ENCODE data around the gene ZNF536.
"Not testable (repeated sequence)": the region's sequence is repeated elsewhere in the genome, so short reads cannot be mapped to it uniquely, and the experiment has no call there.

Gene ZNF536

DNA sequence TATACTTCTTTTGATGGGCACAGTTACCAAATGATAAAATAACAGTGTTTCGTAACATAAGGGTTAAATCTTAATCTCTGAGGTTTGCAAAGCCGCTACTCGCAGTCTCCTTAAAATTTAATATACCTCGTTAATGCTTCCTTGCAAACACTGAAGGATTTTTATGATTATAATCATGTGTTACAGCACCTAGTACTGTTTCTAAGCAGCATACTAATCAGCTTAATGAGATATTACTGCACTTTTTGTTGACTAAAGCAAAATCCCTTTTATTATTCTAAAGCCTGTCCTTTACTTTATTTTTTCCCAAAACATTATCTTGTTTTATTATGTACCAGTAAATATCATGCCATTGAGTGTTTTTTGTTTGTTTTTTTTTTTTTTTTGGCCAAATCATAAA lies 70.5 kb downstream of the ZNF536 start:
- TF ChIP-seq, protein P1, sequence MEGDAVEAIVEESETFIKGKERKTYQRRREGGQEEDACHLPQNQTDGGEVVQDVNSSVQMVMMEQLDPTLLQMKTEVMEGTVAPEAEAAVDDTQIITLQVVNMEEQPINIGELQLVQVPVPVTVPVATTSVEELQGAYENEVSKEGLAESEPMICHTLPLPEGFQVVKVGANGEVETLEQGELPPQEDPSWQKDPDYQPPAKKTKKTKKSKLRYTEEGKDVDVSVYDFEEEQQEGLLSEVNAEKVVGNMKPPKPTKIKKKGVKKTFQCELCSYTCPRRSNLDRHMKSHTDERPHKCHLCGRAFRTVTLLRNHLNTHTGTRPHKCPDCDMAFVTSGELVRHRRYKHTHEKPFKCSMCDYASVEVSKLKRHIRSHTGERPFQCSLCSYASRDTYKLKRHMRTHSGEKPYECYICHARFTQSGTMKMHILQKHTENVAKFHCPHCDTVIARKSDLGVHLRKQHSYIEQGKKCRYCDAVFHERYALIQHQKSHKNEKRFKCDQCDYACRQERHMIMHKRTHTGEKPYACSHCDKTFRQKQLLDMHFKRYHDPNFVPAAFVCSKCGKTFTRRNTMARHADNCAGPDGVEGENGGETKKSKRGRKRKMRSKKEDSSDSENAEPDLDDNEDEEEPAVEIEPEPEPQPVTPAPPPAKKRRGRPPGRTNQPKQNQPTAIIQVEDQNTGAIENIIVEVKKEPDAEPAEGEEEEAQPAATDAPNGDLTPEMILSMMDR (IDR thresholded peaks at IDR 0.05; ENCODE audit: control extremely low read depth, extremely low read depth, low read depth, missing control alignments) = no peak
- CTCF ChIA-PET = no interaction called here
- POLR2A ChIA-PET = no interaction called here
- no peak for DNase-seq (ENCODE audit: extremely low spot score)

DNA sequence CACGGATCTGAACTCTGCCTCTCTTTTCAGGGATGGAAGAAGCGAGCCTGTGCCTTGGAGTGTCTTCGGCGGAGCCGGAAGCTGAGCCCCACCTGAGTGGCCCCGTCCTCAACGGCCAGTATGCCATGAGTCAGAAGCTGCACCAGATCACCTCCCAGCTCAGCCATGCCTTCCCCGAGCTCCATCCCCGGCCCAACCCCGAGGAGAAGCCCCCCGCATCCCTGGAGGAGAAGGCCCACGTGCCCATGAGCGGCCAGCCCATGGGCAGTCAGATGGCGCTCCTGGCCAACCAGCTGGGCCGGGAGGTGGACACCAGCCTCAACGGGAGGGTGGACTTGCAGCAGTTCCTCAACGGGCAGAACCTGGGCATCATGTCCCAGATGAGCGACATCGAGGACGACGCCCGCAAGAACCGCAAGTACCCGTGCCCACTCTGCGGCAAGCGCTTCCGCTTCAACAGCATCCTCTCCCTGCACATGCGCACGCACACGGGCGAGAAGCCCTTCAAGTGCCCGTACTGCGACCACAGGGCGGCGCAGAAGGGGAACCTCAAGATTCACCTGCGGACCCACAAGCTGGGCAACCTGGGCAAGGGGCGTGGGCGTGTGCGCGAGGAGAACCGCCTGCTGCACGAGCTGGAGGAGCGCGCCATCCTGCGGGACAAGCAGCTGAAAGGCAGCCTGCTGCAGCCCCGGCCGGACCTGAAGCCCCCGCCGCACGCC lies 71.5 kb downstream of the ZNF536 start:
- POLR2A ChIA-PET = no interaction called here

DNA sequence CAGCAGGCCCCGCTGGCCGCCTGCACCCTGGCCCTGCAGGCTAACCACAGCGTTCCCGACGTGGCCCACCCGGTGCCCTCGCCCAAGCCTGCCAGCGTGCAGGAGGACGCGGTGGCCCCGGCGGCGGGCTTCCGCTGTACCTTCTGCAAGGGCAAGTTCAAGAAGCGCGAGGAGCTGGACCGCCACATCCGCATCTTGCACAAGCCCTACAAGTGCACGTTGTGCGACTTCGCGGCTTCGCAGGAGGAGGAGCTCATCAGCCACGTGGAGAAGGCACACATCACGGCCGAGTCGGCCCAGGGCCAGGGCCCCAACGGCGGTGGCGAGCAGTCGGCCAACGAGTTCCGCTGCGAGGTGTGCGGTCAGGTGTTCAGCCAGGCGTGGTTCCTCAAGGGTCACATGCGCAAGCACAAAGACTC lies 72.1 kb downstream of the ZNF536 start:
- ChIA-PET POLR2A (no interaction called here), CTCF (no interaction called here)
- no peak for DNase-seq (ENCODE audit: extremely low spot score)
- TF ChIP-seq, protein P1 (IDR thresholded peaks at IDR 0.05; ENCODE audit: control extremely low read depth, extremely low read depth, low read depth, missing control alignments) = no peak

More for the DNA sequence above, 71.5 kb downstream of the ZNF536 start:
- TF ChIP-seq, protein P1 (IDR thresholded peaks at IDR 0.05; ENCODE audit: control extremely low read depth, extremely low read depth, low read depth, missing control alignments) = no peak
- DNase-seq (ENCODE audit: extremely low spot score) = no peak
- CTCF ChIA-PET = no interaction called here

DNA sequence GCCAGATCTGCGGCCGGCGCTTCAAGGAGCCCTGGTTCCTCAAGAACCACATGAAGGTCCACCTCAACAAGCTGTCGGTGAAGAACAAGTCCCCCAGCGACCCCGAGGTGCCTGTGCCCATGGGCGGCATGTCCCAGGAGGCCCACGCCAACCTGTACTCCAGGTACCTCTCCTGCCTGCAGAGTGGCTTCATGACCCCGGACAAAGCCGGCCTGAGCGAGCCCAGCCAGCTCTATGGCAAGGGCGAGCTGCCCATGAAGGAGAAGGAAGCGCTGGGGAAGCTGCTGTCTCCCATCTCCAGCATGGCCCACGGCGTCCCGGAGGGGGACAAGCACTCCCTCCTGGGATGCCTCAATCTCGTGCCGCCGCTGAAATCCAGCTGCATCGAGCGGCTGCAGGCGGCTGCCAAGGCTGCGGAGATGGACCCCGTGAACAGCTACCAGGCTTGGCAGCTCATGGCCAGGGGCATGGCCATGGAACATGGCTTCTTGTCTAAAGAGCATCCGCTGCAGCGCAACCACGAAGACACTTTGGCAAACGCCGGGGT lies 72.6 kb downstream of the ZNF536 start:
- no peak for DNase-seq (ENCODE audit: extremely low spot score)
- ChIA-PET CTCF (no interaction called here), POLR2A (no interaction called here)
- TF ChIP-seq, protein P1 (IDR thresholded peaks at IDR 0.05; ENCODE audit: control extremely low read depth, extremely low read depth, low read depth, missing control alignments) = no peak

DNA sequence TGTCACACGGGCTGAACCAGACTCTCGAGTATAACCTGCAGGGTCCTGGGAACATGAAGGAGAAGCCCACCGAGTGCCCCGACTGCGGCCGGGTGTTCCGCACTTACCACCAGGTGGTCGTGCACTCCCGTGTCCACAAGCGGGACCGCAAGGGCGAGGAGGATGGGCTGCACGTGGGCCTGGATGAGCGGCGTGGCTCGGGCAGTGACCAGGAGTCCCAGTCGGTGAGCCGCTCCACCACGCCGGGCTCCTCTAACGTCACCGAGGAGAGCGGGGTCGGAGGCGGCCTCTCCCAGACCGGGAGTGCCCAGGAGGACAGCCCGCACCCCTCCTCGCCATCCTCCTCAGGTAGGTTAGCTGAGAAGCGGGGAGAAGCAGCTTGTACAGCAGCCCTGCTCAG lies 73.2 kb downstream of the ZNF536 start:
- no peak for DNase-seq (ENCODE audit: extremely low spot score)
- POLR2A ChIA-PET = no interaction called here
- TF ChIP-seq, protein P1 (IDR thresholded peaks at IDR 0.05; ENCODE audit: control extremely low read depth, extremely low read depth, low read depth, missing control alignments) = no peak
- CTCF ChIA-PET = no interaction called here

DNA sequence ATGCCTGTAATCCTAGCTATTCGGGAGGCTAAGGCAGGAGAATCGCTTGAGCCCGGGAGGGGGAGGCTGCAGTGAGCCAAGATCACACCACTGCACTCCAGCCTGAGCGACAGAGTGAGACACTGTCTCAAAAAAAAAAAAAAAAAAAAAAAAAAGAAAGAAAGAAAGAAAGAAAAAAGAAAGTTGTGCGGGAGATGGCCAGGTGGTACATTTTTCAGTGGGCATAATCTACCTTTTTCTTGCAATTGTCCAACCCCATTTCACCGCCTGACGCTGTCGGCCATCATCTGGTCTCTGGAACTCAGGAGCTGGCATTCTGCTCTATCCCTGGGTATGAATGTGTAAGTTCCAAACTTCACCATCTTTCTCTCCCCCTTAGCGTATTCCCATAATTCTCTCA lies 73.9 kb downstream of the ZNF536 start:
- CTCF ChIA-PET; DNase-seq (ENCODE audit: extremely low spot score); POLR2A ChIA-PET: not testable (repeated sequence)

DNA sequence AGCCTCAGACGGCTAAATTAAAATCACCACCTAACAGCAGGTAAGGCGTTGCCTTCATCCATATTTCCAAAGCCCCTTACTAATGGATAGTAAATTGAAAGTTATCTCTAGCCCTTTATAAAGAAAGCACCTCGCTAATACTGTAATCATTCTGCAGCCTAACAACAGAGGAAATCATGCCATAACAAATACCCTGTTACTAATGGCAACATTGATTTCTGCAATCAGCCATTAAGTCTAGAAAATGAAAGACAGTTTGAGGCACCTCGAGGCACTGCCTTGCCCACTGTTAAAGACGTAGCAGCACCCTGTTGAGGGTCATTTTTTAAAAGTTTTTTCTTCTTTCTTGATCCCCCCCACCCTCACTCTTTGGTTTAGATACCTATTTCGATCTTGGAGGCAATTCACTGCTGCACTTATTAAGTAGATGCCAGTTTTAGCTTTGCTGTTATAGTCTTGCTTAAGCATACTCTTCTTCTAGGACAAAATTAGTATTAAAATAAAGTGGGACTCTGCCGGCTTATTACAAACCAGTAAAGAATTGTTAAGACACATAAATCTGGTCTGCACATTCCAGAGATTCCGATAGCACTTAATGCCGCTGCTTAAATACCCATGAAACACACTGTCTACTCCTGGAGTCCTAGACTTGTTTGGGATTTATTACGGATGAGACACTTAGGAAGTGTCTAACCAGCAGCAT lies 74.8 kb downstream of the ZNF536 start:
- TF ChIP-seq, protein P1 (IDR thresholded peaks at IDR 0.05; ENCODE audit: control extremely low read depth, extremely low read depth, low read depth, missing control alignments) = no peak
- POLR2A ChIA-PET = no interaction called here
- CTCF ChIA-PET = interaction anchor here (1.3 kb wide), 1 partner anchor 10 kb away, joined by 3 read pairs; no protein-coding TSS in a partner anchor
- no peak for DNase-seq (ENCODE audit: extremely low spot score)
